GM23338 (cell line): Measurements from ENCODE around the gene HHIP. TPM values are rescaled to one million over a fixed set of nuclear protein-coding genes. Genes with fewer than 3 reads are reported as not detected.

Source experiments
- ATAC-seq: fragments of 200-7000 bp; cut with Tn5 transposase; 3 replicates; pipeline ENCODE4 v1.9.1; 2020
- DNase-seq: peaks from one replicate; pipeline ENCODE4 v3.0.0-alpha.2; 2015; ENCODE audit warnings: low spot score
- H2AFZ ChIP-seq: fragments of 200-600 bp; sonication (generic); 2 replicates; pipeline ENCODE4 v1.8.0; 2016; ENCODE audit warnings: antibody characterized with exemption, mild to moderate bottlenecking, moderate library complexity
- H3F3A ChIP-seq: fragments of 200-600 bp; sonication (generic); replicated peaks from 2 replicates; pipeline ENCODE4 v1.8.0; 2017; ENCODE audit warnings: antibody characterized with exemption, mixed run types, low read depth
- H3K27ac ChIP-seq: fragments of 200-600 bp; sonication (generic); 2 replicates; pipeline ENCODE4 v1.6.1; 2016; ENCODE audit warnings: low read depth
- H3K27me3 ChIP-seq: fragments of 200-600 bp; sonication (generic); 2 replicates; pipeline ENCODE4 v1.8.0; 2016; ENCODE audit warnings: mild to moderate bottlenecking, mixed run types, moderate library complexity; ENCODE audit not compliant: insufficient read depth
- H3K36me3 ChIP-seq: fragments of 200-600 bp; sonication (generic); 2 replicates; pipeline ENCODE4 v1.8.0; 2016; ENCODE audit warnings: mild to moderate bottlenecking; ENCODE audit not compliant: insufficient read depth
- H3K4me1 ChIP-seq: fragments of 200-600 bp; sonication (generic); 2 replicates; pipeline ENCODE4 v1.8.0; 2016; ENCODE audit warnings: mild to moderate bottlenecking, moderate library complexity; ENCODE audit not compliant: insufficient read depth
- H3K4me2 ChIP-seq: fragments of 200-600 bp; sonication (generic); 2 replicates; pipeline ENCODE4 v1.7.1; 2017; ENCODE audit warnings: mixed run types
- H3K4me3 ChIP-seq: fragments of 200-600 bp; sonication (generic); 2 replicates; pipeline ENCODE4 v1.6.1; 2016; ENCODE audit warnings: mixed run types
- H3K79me2 ChIP-seq: fragments of 200-600 bp; sonication (generic); replicated peaks from 2 replicates; pipeline ENCODE4 v1.8.0; 2017; ENCODE audit warnings: mild to moderate bottlenecking; ENCODE audit not compliant: insufficient read depth
- H3K9me2 ChIP-seq: fragments of 200-600 bp; sonication (generic); 2 replicates; pipeline ENCODE4 v1.8.0; 2017; ENCODE audit not compliant: insufficient read depth
- H4K20me1 ChIP-seq: fragments of 200-600 bp; sonication (generic); replicated peaks from 2 replicates; pipeline ENCODE4 v1.8.0; 2017; ENCODE audit warnings: mild to moderate bottlenecking; ENCODE audit not compliant: insufficient read depth
- H3K27ac Mint-ChIP-seq: 2 replicates; pipeline ENCODE4 v1.8.0; 2020; ENCODE audit warnings: inconsistent platforms, mild to moderate bottlenecking, moderate library complexity, mixed read lengths
- H3K27me3 Mint-ChIP-seq: 3 replicates; pipeline ENCODE4 v1.8.0; 2022; ENCODE audit warnings: low read depth, mild to moderate bottlenecking, moderate library complexity, mixed read lengths, inconsistent platforms; ENCODE audit not compliant: insufficient read depth, poor library complexity
- H3K36me3 Mint-ChIP-seq: 3 replicates; pipeline ENCODE4 v1.8.0; 2021; ENCODE audit warnings: low read depth, mild to moderate bottlenecking, inconsistent platforms, moderate library complexity, mixed read lengths
- H3K4me1 Mint-ChIP-seq: 3 replicates; pipeline ENCODE4 v1.8.0; 2020; ENCODE audit warnings: mild to moderate bottlenecking, inconsistent platforms, mixed read lengths
- H3K4me3 Mint-ChIP-seq: 3 replicates; pipeline ENCODE4 v1.8.0; 2021; ENCODE audit warnings: moderate library complexity, mild to moderate bottlenecking, inconsistent platforms, mixed read lengths
- H3K9me3 Mint-ChIP-seq: 3 replicates; pipeline ENCODE4 v1.8.0; 2020; ENCODE audit warnings: moderate library complexity, mild to moderate bottlenecking, inconsistent platforms, mixed read lengths
- CREB1 ChIP-seq: fragments of 250-450 bp; sonication (Bioruptor Pico); IDR thresholded peaks from 2 replicates; pipeline ENCODE4 v1.5.0; 2020; ENCODE audit warnings: low read depth, mild to moderate bottlenecking, moderate library complexity
- NANOG ChIP-seq: IDR thresholded peaks from 2 replicates; pipeline ENCODE4 v1.6.1; 2016; ENCODE audit warnings: antibody characterized with exemption, borderline replicate concordance
- POLR2AphosphoS5 ChIP-seq: IDR thresholded peaks from 2 replicates; pipeline ENCODE4 v1.6.1; 2016; ENCODE audit warnings: antibody characterized with exemption, low read depth
- REST ChIP-seq: IDR thresholded peaks from one replicate; pipeline ENCODE4 v1.6.1; 2018; ENCODE audit warnings: antibody characterized with exemption; ENCODE audit not compliant: unreplicated experiment
- STAT1 ChIP-seq: IDR thresholded peaks from one replicate; pipeline ENCODE4 v1.6.1; 2016; ENCODE audit warnings: antibody characterized with exemption; ENCODE audit not compliant: unreplicated experiment
- ZNF331 ChIP-seq: fragments of 250-450 bp; sonication (Bioruptor Pico); IDR thresholded peaks from 2 replicates; pipeline ENCODE4 v1.5.0; 2020; ENCODE audit warnings: low read depth, mild to moderate bottlenecking, moderate library complexity
- polyA plus RNA-seq: library from polyadenylated mRNA; unstranded; fragments of >200 nt; fragmentation: Nextera tagmentation; extraction: Ambion mirVana; gene quantifications from 2 replicates; pipeline ENCODE4 v1.2.1, GENCODE V29; 2016
- total RNA-seq: library from RNA; depleted of rRNA; stranded (reverse); fragments of >200 nt; shearing (Covaris generic); gene quantifications from 2 replicates; pipeline ENCODE4 v1.2.3, GENCODE V29; 2014

Gene HHIP
- total and polyA plus RNA-seq, 2 experiments from 2014 or later: 2.5 to 4.2 TPM

DNA sequence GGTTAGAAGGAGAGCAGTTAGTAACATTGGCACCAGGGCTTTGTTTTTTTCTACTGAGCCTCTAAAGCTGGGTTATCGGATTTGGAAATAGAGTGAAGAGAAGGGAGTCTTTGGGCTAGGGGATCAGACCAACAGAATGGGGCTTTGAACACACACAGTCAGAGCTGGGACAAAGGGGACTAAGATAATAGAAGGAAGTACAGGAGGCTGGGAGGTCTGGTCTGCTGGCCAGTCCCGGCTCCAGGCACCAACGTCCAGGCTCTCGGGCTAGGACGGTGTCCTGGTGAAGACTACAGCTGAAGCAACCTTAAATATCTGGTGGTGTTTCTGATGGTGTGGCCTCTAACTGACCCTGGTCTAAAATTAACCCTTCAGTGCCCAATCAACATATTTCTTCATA is 57.5 kb downstream of the HHIP start:
- no peak overlapping the region for H2AFZ ChIP-seq
- Mint-ChIP-seq H3K36me3 (no peaks in the 10 kb centered on the region), H3K27ac (no peak overlapping the region), H3K4me3 (no peak overlapping the region), H3K9me3 (no peaks in the 10 kb centered on the region), H3K4me1 (peaks cover 6% of the 10 kb centered on the region; the same call in 2 of the 3 replicates), H3K27me3 (no peaks in the 10 kb centered on the region)
- H3K79me2 ChIP-seq: no peaks in the 10 kb centered on the region
- H3K4me2 ChIP-seq: no peak overlapping the region
- no peaks in the 10 kb centered on the region for H3K36me3 ChIP-seq
- no peaks in the 10 kb centered on the region for H4K20me1 ChIP-seq
- DNase-seq: no peak
- H3K4me1 ChIP-seq: peaks cover 8% of the 10 kb centered on the region; the same call in 1 of the 2 replicates
- H3K27ac ChIP-seq: no peak overlapping the region
- TF ChIP-seq NANOG (no peak), POLR2AphosphoS5 (no peak), ZNF331 (CRISPR knock-in tag) (no peak)
- H3K9me2 ChIP-seq: no peaks in the 10 kb centered on the region; the same call in 1 of the 2 replicates
- H3K4me3 ChIP-seq: no peak overlapping the region
- H3F3A ChIP-seq: no peaks in the 10 kb centered on the region
- no peaks in the 10 kb centered on the region for H3K27me3 ChIP-seq
- ATAC-seq: no peak

DNA sequence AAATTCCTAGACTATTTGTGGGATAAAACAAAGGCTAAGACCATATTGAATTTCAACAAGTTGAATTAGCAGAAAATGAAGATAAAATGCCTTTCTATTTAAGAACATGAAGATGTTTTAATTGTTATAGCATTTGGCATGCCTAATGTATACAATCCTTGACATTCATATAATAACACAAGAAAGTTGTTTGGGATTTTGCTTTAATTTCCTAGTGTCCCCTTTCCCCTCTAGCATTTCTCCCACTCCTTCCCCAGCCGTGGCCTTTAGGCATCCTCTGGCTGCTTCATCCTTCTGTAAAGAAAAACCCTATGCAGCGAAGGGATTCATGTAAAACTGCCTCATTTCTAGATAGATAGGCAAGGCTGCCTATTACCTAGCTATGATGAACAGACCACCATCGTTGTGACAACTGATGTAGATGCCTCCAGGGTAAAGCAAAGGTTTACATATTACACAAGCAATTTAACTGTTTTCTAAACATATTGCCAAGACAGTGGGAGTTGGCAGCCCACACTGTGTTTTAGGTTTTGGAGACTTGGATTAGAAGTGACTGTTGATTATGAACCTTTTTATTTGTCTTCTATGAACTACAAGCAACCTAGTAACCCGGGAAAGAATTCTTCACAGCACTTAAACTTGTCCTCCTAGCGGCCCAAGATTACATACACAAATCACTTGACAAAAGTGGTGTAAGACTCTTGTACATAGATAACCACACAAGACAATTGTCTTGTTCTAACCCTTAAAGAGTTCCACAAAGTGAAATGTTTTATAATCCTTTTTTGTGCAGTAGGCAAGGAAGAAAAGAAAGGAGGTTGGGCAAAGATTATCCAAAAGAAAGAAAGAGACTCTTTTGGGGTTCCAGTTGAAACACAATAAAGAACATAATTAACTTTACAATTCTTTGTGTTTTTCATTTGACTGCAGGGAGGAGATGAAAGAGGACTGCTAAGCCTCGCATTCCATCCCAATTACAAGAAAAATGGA is 59.9 kb downstream of the HHIP start:
- Mint-ChIP-seq H3K27me3 (no peaks in the 10 kb centered on the region), H3K9me3 (no peaks in the 10 kb centered on the region), H3K4me3 (no peak overlapping the region), H3K27ac (no peak overlapping the region), H3K36me3 (no peaks in the 10 kb centered on the region), H3K4me1 (peaks cover 12% of the 10 kb centered on the region; the same call in 2 of the 3 replicates)
- H3K4me3 ChIP-seq: no peak overlapping the region
- no peaks in the 10 kb centered on the region for H3K27me3 ChIP-seq
- peaks cover 8% of the 10 kb centered on the region; the same call in 1 of the 2 replicates for H3K4me1 ChIP-seq
- no peak overlapping the region for H2AFZ ChIP-seq
- H3K4me2 ChIP-seq: no peak overlapping the region
- no peaks in the 10 kb centered on the region; the same call in 1 of the 2 replicates for H3K9me2 ChIP-seq
- H3K79me2 ChIP-seq: no peaks in the 10 kb centered on the region
- no peaks in the 10 kb centered on the region for H3F3A ChIP-seq
- TF ChIP-seq CREB1 (CRISPR knock-in tag): no peak
- no peak for TF ChIP-seq REST
- TF ChIP-seq STAT1: no peak
- TF ChIP-seq POLR2AphosphoS5: no peak
- no peak for TF ChIP-seq ZNF331 (CRISPR knock-in tag)
- DNase-seq (no peak), ATAC-seq (no peak)
- no peak overlapping the region for H3K27ac ChIP-seq
- no peaks in the 10 kb centered on the region for H4K20me1 ChIP-seq
- H3K36me3 ChIP-seq: no peaks in the 10 kb centered on the region
